IPS-15b (cell line): Measurements from ENCODE around the gene MAML3.
A peak's percentile ranks its signal among the peaks of the same experiment; 100 is the strongest.

Experiments
- H3K27me3 ChIP-seq: one replicate; pipeline ENCODE4 v1.6.1; 2013; ENCODE audit warnings: low read length; ENCODE audit not compliant: control insufficient read depth, insufficient read depth
- H3K36me3 ChIP-seq: one replicate; pipeline ENCODE4 v1.6.1; 2013; ENCODE audit warnings: low read length; ENCODE audit not compliant: control insufficient read depth, insufficient read depth
- H3K4me1 ChIP-seq: one replicate; pipeline ENCODE4 v1.6.1; 2013; ENCODE audit warnings: mild to moderate bottlenecking, low read length; ENCODE audit not compliant: control insufficient read depth, insufficient read depth
- H3K4me3 ChIP-seq: one replicate; pipeline ENCODE4 v1.5.1; 2013; ENCODE audit warnings: low read depth, low read length
- H3K9ac ChIP-seq: one replicate; pipeline ENCODE4 v1.6.1; 2013; ENCODE audit warnings: low read depth, mild to moderate bottlenecking, low read length
- H3K9me3 ChIP-seq: one replicate; pipeline ENCODE4 v1.6.1; 2013; ENCODE audit warnings: mild to moderate bottlenecking, low read length; ENCODE audit not compliant: control insufficient read depth, insufficient read depth

MAML3 gene

GRCh38 chr4:140059159-140059558 lies 94.8 kb downstream of the MAML3 start:
- Histone ChIP-seq H3K36me3 (no peaks in the 10 kb centered on the region), H3K4me1 (no peaks in the 10 kb centered on the region), H3K4me3 (no peak overlapping the region), H3K27me3 (no peaks in the 10 kb centered on the region), H3K9me3 (no peaks in the 10 kb centered on the region), H3K9ac (no peak overlapping the region)

- H3K9me3 ChIP-seq: no peaks in the 10 kb centered on the region
- no peaks in the 10 kb centered on the region for H3K4me1 ChIP-seq
- H3K9ac ChIP-seq: no peak overlapping the region
- no peaks in the 10 kb centered on the region for H3K27me3 ChIP-seq
- H3K4me3 ChIP-seq: no peak overlapping the region
- H3K36me3 ChIP-seq: no peaks in the 10 kb centered on the region
Measured at GRCh38 chr4:140057701-140058100, 96.3 kb downstream of the MAML3 start.

DNA sequence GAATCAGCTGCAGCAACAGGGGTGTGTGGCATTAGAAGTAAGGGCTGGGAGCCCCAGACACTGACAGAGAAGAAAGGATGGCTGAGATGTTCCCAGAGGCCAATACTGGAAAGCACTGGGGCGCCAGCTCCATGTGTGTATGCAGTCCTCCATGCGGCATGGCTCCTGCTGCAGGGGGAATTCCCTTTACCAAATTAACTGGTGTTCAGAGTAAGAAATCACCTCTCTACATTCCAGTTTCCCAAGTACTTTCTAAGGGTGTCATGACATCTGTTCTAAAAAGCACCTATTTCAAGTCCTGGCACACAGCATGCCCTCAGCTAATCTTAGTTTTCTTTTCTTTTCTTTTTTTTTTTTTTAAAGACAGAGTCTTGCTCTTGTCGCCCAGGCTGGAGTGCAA lies 98.0 kb downstream of the MAML3 start:
- Histone ChIP-seq H3K4me3 (no peak overlapping the region), H3K9me3 (no peaks in the 10 kb centered on the region), H3K9ac (no peak overlapping the region), H3K4me1 (no peaks in the 10 kb centered on the region), H3K36me3 (no peaks in the 10 kb centered on the region), H3K27me3 (no peaks in the 10 kb centered on the region)

DNA sequence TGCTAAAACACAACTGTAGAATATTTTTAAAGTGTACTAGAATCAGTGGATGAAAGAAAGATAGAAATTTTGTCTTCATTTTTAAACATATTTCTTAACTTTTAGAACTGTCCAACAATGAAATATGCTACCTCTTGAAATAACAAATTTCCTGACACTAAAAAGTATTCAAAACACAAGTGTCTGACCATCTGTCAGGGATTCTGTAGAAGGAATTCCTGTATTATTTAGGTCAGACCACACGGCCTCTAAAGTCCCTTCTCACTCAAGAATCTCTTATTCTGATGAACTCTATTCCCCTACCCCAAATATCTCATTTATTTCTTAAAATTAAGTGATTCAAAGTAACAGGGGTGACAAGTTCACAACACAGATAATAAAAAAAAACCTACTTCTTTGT lies 99.1 kb downstream of the MAML3 start:
- no peak overlapping the region for H3K4me3 ChIP-seq
- no peaks in the 10 kb centered on the region for H3K36me3 ChIP-seq
- H3K27me3 ChIP-seq: no peaks in the 10 kb centered on the region
- no peak overlapping the region for H3K9ac ChIP-seq
- no peaks in the 10 kb centered on the region for H3K4me1 ChIP-seq
- H3K9me3 ChIP-seq: no peaks in the 10 kb centered on the region

DNA sequence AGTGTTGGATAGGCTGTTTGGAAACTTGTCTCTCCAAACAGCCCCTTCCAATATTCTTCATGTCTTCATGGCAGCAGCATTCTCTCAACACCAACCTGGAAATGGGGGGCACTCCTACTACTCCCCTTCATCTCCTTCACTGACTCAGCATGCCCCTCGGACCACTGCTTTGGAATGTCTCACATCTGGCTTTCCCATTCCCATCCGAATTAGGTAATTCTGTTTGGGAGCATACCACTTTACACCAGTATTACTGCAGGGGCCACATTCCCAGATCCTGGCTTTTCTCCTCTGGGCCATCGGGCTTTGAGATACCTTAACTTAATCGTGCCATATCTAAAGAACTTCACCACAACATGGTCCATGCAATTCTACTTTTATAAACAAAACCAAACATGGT lies 100.8 kb downstream of the MAML3 start:
- Histone ChIP-seq H3K4me1 (peaks cover 13% of the 10 kb centered on the region), H3K9me3 (no peaks in the 10 kb centered on the region), H3K4me3 (no peak overlapping the region), H3K27me3 (no peaks in the 10 kb centered on the region), H3K36me3 (no peaks in the 10 kb centered on the region), H3K9ac (no peak overlapping the region)

DNA sequence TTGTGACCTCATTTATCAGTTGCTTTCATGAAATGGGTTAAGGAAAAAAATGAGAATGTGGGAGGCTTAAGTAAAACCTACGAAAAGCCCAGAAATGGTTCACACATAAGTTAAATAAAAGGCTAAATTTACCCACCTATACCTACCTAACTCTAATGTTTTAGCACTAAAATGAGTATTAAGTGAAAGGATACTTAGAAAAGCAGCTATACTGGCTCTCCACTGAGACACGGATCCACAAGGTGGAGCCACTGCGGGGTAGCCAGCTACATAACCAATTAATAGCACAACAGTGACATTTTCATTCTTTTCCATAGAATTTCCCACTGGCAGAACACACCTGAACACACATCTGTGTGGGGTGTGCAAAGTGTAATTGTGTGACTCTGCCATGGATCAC lies 101.9 kb downstream of the MAML3 start:
- H3K36me3 ChIP-seq: no peaks in the 10 kb centered on the region
- peaks cover 22% of the 10 kb centered on the region for H3K4me1 ChIP-seq
- no peak overlapping the region for H3K4me3 ChIP-seq
- H3K9me3 ChIP-seq: no peaks in the 10 kb centered on the region
- no peak overlapping the region for H3K9ac ChIP-seq
- H3K27me3 ChIP-seq: peaks cover 2% of the 10 kb centered on the region

- Histone ChIP-seq H3K9ac (no peak overlapping the region), H3K4me3 (no peak overlapping the region), H3K27me3 (peaks cover 2% of the 10 kb centered on the region), H3K4me1 (peaks cover 25% of the 10 kb centered on the region), H3K36me3 (no peaks in the 10 kb centered on the region), H3K9me3 (no peaks in the 10 kb centered on the region)
Measured at GRCh38 chr4:140049849-140050637, 103.9 kb downstream of the MAML3 start.

DNA sequence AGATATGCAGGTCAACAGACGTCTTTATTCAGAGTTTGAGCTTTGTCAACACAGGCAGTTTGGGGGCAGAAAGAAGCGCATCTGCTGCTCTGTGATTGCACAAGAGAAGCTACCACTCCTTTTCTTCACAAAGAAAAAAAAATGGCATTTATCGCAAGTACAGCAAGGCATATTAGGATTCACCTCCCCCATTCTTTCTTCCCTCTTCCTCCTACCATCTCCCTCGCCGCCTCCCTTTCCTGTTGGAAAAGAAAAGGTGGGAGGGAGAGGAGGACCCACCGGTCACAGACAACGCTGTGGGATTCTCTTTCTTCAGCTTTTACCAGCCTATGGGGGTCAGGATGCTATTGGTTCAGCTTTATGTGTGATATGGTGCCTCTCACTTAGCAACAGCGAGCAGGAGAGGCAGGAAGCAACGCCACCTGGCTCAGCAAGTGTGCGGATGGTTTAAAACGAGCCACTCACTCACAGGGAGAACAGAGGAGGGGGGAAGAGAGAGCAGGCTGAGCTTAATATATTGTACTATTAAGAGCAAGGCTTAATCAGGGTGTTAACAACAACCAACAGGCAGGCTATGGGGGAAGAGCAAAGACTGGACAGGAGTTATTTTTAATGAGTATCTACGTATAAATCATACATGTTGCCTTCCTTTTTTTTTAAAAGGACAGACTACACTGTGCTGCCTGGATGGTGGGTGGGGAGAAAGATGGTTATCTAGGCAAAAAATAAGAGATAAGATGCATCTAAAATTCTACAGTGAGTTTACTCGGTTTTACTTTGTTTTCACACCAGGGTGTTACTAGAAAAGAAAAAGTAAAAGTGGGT lies 104.7 kb downstream of the MAML3 start:
- H3K4me3 ChIP-seq: peak overlapping the region; percentile 20
- H3K9me3 ChIP-seq: no peaks in the 10 kb centered on the region
- peaks cover 27% of the 10 kb centered on the region for H3K4me1 ChIP-seq
- H3K9ac ChIP-seq: no peak overlapping the region
- H3K27me3 ChIP-seq: peaks cover 2% of the 10 kb centered on the region
- no peaks in the 10 kb centered on the region for H3K36me3 ChIP-seq

GRCh38 chr4:140048419-140048995 lies 105.5 kb downstream of the MAML3 start:
- Histone ChIP-seq H3K4me3 (peak overlapping the region; percentile 20), H3K9ac (no peak overlapping the region), H3K4me1 (peaks cover 27% of the 10 kb centered on the region), H3K36me3 (no peaks in the 10 kb centered on the region), H3K27me3 (peaks cover 2% of the 10 kb centered on the region), H3K9me3 (no peaks in the 10 kb centered on the region)

DNA sequence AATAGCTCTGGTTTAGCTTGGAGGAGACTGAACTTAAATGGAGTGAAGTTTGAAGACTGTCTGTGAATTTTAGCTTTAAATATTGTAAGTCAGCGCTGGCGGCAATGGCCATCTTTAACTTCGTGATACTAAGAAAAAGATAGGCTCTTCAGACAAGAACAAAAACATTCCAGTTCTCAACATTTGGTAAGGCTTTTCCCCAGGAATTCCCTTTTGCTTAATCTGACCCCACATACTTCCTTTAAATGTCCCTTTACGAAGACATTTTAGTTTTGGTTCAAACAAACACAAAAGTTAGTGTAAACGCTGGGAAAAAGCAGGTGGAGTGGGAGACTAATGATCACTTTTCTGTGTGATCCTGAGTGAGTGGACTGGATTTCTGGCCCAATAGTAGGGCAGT lies 106.2 kb downstream of the MAML3 start:
- Histone ChIP-seq H3K9ac (no peak overlapping the region), H3K4me1 (peaks cover 27% of the 10 kb centered on the region), H3K4me3 (peak overlapping the region; percentile 3)

GRCh38 chr4:140047017-140047640 lies 106.9 kb downstream of the MAML3 start:
- Histone ChIP-seq H3K4me1 (peaks cover 27% of the 10 kb centered on the region), H3K9me3 (no peaks in the 10 kb centered on the region), H3K27me3 (peaks cover 2% of the 10 kb centered on the region), H3K36me3 (no peaks in the 10 kb centered on the region), H3K9ac (no peak overlapping the region), H3K4me3 (peak overlapping the region; percentile 3)

More for the DNA sequence above, 106.2 kb downstream of the MAML3 start:
- H3K36me3 ChIP-seq: no peaks in the 10 kb centered on the region
- H3K9me3 ChIP-seq: no peaks in the 10 kb centered on the region
- peaks cover 2% of the 10 kb centered on the region for H3K27me3 ChIP-seq
